Measurements from ENCODE around the gene FAM20C.

FAM20C gene

DNA sequence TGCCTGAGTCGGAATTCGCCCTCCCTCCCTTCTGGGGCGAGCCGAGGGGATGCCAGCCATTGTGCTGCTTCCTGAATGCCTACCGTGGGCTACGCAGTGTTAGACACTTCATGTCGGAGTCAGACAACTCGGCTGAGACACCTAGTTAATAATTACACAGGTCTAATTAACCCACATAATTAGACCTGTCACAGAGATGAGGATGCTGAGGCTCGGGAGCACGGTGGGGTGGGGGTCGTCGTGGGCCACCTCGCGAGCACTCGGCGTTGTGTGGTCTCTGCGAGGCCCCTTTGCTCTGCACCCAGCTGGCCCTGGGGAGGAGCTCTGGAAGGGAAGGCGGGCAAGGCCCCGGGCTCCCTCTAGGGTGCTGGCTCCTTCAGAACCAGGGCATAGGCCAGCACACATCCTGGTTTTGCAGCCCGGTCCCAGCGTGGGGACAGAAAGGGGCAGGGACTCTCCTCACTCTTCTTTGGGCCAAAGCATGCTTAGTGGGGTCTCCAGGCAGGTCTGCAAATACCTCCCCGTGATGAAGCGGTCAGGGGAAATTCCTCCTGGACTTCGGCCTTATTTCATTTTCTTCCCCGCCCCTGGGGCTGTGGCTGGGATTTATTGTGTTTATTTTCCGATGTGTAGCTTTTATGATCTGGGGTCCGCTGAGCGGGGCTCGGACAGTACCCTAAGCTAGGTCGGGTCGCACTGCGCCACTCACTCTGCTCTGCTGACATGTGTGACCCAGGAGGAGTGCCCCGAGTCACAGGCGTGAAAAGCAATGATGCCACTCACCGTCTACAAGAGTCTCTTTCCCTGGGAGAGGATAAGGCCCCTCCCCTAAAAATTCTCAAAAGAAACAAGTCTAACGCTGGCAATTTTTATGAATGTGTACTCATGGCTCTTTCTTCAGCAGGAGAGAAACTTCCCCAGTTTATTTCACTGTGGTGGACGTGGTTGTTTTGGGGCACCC, 92.7 kb downstream of the FAM20C start:
- Histone ChIP-seq H4K8ac (ENCODE audit: low read depth, low read length) (no peak overlapping the region), H3K79me2 (ENCODE audit: control insufficient read depth, insufficient read depth, low read length) (no peaks in the 10 kb centered on the region), H3K4me1 (ENCODE audit: control insufficient read depth, low read depth, low read length) (no peaks in the 10 kb centered on the region), H2AK5ac (ENCODE audit: low read length) (no peak overlapping the region), H3K9ac (ENCODE audit: low read length) (no peak overlapping the region), H4K5ac (ENCODE audit: low read length) (no peak overlapping the region), H3K4me3 (ENCODE audit: low read length) (no peak overlapping the region), H3K18ac (ENCODE audit: low read length) (no peak overlapping the region), H2BK5ac (ENCODE audit: low read length) (no peak overlapping the region), H3K4me2 (ENCODE audit: low read length) (no peak overlapping the region), H3K56ac (ENCODE audit: low read length) (no peak overlapping the region), H2BK15ac (replicated peaks; ENCODE audit: low read depth) (no peak overlapping the region), H3K4ac (ENCODE audit: low read depth, low read length) (no peak overlapping the region), H2BK120ac (ENCODE audit: low read depth, low read length) (no peak overlapping the region), H3K23ac (ENCODE audit: low read length) (no peak overlapping the region), H3K79me1 (ENCODE audit: low read length) (no peaks in the 10 kb centered on the region), H3K27ac (ENCODE audit: low read depth, low read length) (no peak overlapping the region), H3K36me3 (ENCODE audit: control insufficient read depth, insufficient read depth, low read length) (no peaks in the 10 kb centered on the region), H3K27me3 (ENCODE audit: insufficient read depth, low read length, poor library complexity) (peaks cover 15% of the 10 kb centered on the region)
- DNase-seq: no peak
- WGBS (ENCODE audit: extremely low coverage, insufficient coverage, low lambda C conversion rate): no CpG with 5 or more reads among the region's 37 CpGs

DNA sequence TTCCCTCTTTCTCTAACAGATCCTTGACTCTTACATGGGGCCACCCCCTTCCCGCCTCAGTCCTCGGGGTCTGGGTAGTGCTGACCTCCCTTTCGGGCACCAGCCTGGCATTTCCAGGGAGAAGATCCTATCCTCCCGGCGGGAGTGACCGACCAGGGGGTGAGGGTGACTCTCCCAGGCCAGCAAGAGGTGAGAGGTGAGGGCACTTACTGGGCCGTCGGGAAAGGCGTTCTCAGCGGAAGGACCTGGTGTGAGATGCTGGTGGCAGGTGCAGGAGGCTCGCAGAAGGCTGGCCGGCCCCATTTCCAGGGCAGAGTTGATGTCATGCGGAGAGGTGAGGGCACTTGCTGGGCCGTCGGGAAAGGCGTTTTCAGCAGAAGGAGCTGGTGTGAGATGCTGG, 93.4 kb downstream of the FAM20C start:
- no peak overlapping the region for H3K56ac ChIP-seq (ENCODE audit: low read length)
- no peak overlapping the region for H3K4me3 ChIP-seq (ENCODE audit: low read length)
- no peak for DNase-seq
- no peak overlapping the region for H3K4me2 ChIP-seq (ENCODE audit: low read length)
- no peaks in the 10 kb centered on the region for H3K79me2 ChIP-seq (ENCODE audit: control insufficient read depth, insufficient read depth, low read length)
- peaks cover 16% of the 10 kb centered on the region for H3K27me3 ChIP-seq (ENCODE audit: insufficient read depth, low read length, poor library complexity)
- WGBS (ENCODE audit: extremely low coverage, insufficient coverage, low lambda C conversion rate): no CpG with 5 or more reads among the region's 16 CpGs
- no peak overlapping the region for H3K18ac ChIP-seq (ENCODE audit: low read length)
- no peaks in the 10 kb centered on the region for H3K79me1 ChIP-seq (ENCODE audit: low read length)
- no peak overlapping the region for H4K8ac ChIP-seq (ENCODE audit: low read depth, low read length)
- no peak overlapping the region for H3K9ac ChIP-seq (ENCODE audit: low read length)
- no peak overlapping the region for H3K4ac ChIP-seq (ENCODE audit: low read depth, low read length)
- no peak overlapping the region for H2BK120ac ChIP-seq (ENCODE audit: low read depth, low read length)
- no peak overlapping the region for H4K5ac ChIP-seq (ENCODE audit: low read length)
- no peak overlapping the region for H2BK15ac ChIP-seq (replicated peaks; ENCODE audit: low read depth)
- H3K27ac ChIP-seq (ENCODE audit: low read depth, low read length): no peak overlapping the region
- H2AK5ac ChIP-seq (ENCODE audit: low read length): no peak overlapping the region
- no peak overlapping the region for H2BK5ac ChIP-seq (ENCODE audit: low read length)
- no peak overlapping the region for H3K23ac ChIP-seq (ENCODE audit: low read length)
- no peaks in the 10 kb centered on the region for H3K36me3 ChIP-seq (ENCODE audit: control insufficient read depth, insufficient read depth, low read length)
- H3K4me1 ChIP-seq (ENCODE audit: control insufficient read depth, low read depth, low read length): no peaks in the 10 kb centered on the region

DNA sequence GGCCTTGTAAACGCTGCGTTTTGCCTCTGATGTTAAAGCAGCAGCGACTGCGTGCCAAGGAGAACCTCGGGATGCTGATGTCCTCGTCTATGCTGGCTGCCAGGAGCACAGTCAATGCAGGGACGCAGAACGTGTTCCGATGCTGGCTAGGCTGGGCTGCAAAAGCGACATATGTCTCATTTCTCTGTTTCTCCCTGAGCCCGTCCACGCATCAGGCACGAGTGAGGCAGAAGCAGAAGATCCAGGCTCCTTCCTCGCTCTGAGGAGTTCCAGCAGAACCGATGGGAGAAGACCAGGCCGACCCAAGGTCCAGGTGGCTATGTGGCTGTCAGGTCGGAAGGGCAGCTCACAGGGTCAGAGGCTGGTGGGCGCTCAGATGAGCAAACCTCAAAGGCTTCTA, 93.9 kb downstream of the FAM20C start:
- WGBS (ENCODE audit: extremely low coverage, insufficient coverage, low lambda C conversion rate): no CpG with 5 or more reads among the region's 18 CpGs
- Histone ChIP-seq H3K56ac (ENCODE audit: low read length) (no peak overlapping the region), H3K36me3 (ENCODE audit: control insufficient read depth, insufficient read depth, low read length) (no peaks in the 10 kb centered on the region), H3K4me1 (ENCODE audit: control insufficient read depth, low read depth, low read length) (no peaks in the 10 kb centered on the region), H2AK5ac (ENCODE audit: low read length) (no peak overlapping the region), H4K8ac (ENCODE audit: low read depth, low read length) (no peak overlapping the region), H3K18ac (ENCODE audit: low read length) (no peak overlapping the region), H3K79me2 (ENCODE audit: control insufficient read depth, insufficient read depth, low read length) (no peaks in the 10 kb centered on the region), H3K4ac (ENCODE audit: low read depth, low read length) (no peak overlapping the region), H2BK5ac (ENCODE audit: low read length) (no peak overlapping the region), H3K79me1 (ENCODE audit: low read length) (no peaks in the 10 kb centered on the region), H3K9ac (ENCODE audit: low read length) (no peak overlapping the region), H3K4me3 (ENCODE audit: low read length) (no peak overlapping the region), H3K23ac (ENCODE audit: low read length) (no peak overlapping the region), H2BK120ac (ENCODE audit: low read depth, low read length) (no peak overlapping the region), H4K5ac (ENCODE audit: low read length) (no peak overlapping the region), H3K27me3 (ENCODE audit: insufficient read depth, low read length, poor library complexity) (peaks cover 17% of the 10 kb centered on the region), H3K4me2 (ENCODE audit: low read length) (no peak overlapping the region), H2BK15ac (replicated peaks; ENCODE audit: low read depth) (no peak overlapping the region), H3K27ac (ENCODE audit: low read depth, low read length) (no peak overlapping the region)
- no peak for DNase-seq

DNA sequence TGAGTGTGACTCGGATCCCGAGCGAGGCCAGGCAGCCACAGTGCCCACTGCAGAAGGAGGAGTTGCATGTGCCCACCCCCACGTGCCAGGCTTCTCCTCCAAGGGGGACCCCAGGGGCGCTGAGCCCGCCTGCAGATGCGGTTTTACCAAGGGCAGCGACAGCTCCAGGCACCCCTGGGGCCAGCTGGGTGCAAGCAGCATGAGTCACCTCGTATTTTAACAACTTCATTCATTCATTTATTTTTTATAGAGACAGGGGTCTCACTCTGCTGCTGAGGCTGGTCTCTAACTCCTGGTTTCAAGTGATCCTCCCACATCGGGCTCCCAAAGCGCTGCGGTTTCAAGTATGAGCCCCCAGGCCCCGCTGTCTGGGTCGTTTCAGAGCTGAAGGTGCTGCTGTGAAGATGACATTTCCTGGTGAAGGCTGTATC, 96.3 kb downstream of the FAM20C start:
- H2BK120ac ChIP-seq (ENCODE audit: low read depth, low read length): no peak overlapping the region
- no peak overlapping the region for H3K56ac ChIP-seq (ENCODE audit: low read length)
- WGBS (ENCODE audit: extremely low coverage, insufficient coverage, low lambda C conversion rate): no CpG with 5 or more reads among the region's 14 CpGs
- no peak overlapping the region for H3K18ac ChIP-seq (ENCODE audit: low read length)
- H3K27me3 ChIP-seq (ENCODE audit: insufficient read depth, low read length, poor library complexity): peaks cover 23% of the 10 kb centered on the region
- no peak overlapping the region for H3K9ac ChIP-seq (ENCODE audit: low read length)
- no peak overlapping the region for H3K4ac ChIP-seq (ENCODE audit: low read depth, low read length)
- H3K79me1 ChIP-seq (ENCODE audit: low read length): no peaks in the 10 kb centered on the region
- DNase-seq: no peak
- H3K4me1 ChIP-seq (ENCODE audit: control insufficient read depth, low read depth, low read length): no peaks in the 10 kb centered on the region
- no peak overlapping the region for H2AK5ac ChIP-seq (ENCODE audit: low read length)
- no peak overlapping the region for H3K4me2 ChIP-seq (ENCODE audit: low read length)
- H3K4me3 ChIP-seq (ENCODE audit: low read length): no peak overlapping the region
- no peaks in the 10 kb centered on the region for H3K36me3 ChIP-seq (ENCODE audit: control insufficient read depth, insufficient read depth, low read length)
- H2BK5ac ChIP-seq (ENCODE audit: low read length): no peak overlapping the region
- H4K5ac ChIP-seq (ENCODE audit: low read length): no peak overlapping the region
- no peaks in the 10 kb centered on the region for H3K79me2 ChIP-seq (ENCODE audit: control insufficient read depth, insufficient read depth, low read length)
- no peak overlapping the region for H4K8ac ChIP-seq (ENCODE audit: low read depth, low read length)
- no peak overlapping the region for H2BK15ac ChIP-seq (replicated peaks; ENCODE audit: low read depth)
- H3K27ac ChIP-seq (ENCODE audit: low read depth, low read length): no peak overlapping the region
- H3K23ac ChIP-seq (ENCODE audit: low read length): no peak overlapping the region

DNA sequence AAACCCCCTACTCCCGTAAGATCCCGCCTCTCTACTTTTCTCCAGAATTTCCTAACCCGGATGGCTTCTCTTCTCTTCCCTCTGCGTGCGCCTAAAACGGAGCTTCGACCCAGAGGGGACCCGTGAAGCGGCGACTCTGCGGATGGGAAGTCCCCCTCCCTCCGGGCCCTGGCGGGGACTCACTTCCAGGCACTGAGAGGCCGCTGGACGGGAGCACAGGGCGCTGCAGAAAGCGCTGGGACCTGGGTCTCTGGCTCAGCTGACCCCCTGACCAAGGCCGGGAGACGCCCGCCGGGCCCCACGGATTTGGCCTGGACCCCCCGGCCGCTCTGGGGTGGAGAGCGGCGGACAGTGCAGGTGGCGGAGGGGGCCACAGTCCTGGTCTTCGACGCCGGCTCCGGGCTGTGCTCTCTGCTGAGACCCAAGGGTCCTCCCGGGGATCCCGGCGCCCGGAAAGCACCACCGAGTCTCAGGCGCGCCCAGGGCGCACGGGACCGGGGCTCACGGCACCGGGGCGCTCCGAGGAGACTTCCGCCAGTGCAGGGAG, 96.9 kb downstream of the FAM20C start:
- no peak overlapping the region for H2AK5ac ChIP-seq (ENCODE audit: low read length)
- no peak overlapping the region for H3K27ac ChIP-seq (ENCODE audit: low read depth, low read length)
- H3K27me3 ChIP-seq (ENCODE audit: insufficient read depth, low read length, poor library complexity): peaks cover 23% of the 10 kb centered on the region
- H4K8ac ChIP-seq (ENCODE audit: low read depth, low read length): no peak overlapping the region
- H2BK15ac ChIP-seq (replicated peaks; ENCODE audit: low read depth): no peak overlapping the region
- H3K4me3 ChIP-seq (ENCODE audit: low read length): no peak overlapping the region
- no peak overlapping the region for H3K18ac ChIP-seq (ENCODE audit: low read length)
- no peaks in the 10 kb centered on the region for H3K79me1 ChIP-seq (ENCODE audit: low read length)
- no peak overlapping the region for H3K4me2 ChIP-seq (ENCODE audit: low read length)
- no peak overlapping the region for H2BK5ac ChIP-seq (ENCODE audit: low read length)
- no peak overlapping the region for H3K56ac ChIP-seq (ENCODE audit: low read length)
- no peak overlapping the region for H4K5ac ChIP-seq (ENCODE audit: low read length)
- no peak overlapping the region for H3K9ac ChIP-seq (ENCODE audit: low read length)
- no peak for DNase-seq
- no CpG with 5 or more reads among the region's 46 CpGs for WGBS (ENCODE audit: extremely low coverage, insufficient coverage, low lambda C conversion rate)
- H3K36me3 ChIP-seq (ENCODE audit: control insufficient read depth, insufficient read depth, low read length): no peaks in the 10 kb centered on the region
- no peaks in the 10 kb centered on the region for H3K79me2 ChIP-seq (ENCODE audit: control insufficient read depth, insufficient read depth, low read length)
- H3K4ac ChIP-seq (ENCODE audit: low read depth, low read length): no peak overlapping the region
- no peak overlapping the region for H2BK120ac ChIP-seq (ENCODE audit: low read depth, low read length)
- no peak overlapping the region for H3K23ac ChIP-seq (ENCODE audit: low read length)
- no peaks in the 10 kb centered on the region for H3K4me1 ChIP-seq (ENCODE audit: control insufficient read depth, low read depth, low read length)

Measured in mesendoderm (in vitro differentiated cells).